ENCODE measurements around the gene TMPRSS2. TPM values are rescaled to one million over a fixed set of nuclear protein-coding genes. Genes with fewer than 3 reads are reported as not detected.

TMPRSS2 gene
- total RNA-seq, 4 donors from 2014 or later: 0.19 to 5.0 (median 0.62) TPM; not detected in 1

- no peak for TF ChIP-seq EP300 (IDR thresholded peaks at IDR 0.05)
- TF ChIP-seq POLR2AphosphoS5 (IDR thresholded peaks at IDR 0.05): no peak
- H3K27me3 ChIP-seq: no peaks in the 10 kb centered on the region
- H3K9me3 ChIP-seq: peaks cover 0 to 7% (median 0%) of the 10 kb centered on the region in 3 donors
- no peaks in the 10 kb centered on the region for H3K4me1 ChIP-seq
- H3K4me3 ChIP-seq: no peak overlapping the region
- ATAC-seq: no peak
- H3K27ac ChIP-seq: no peak overlapping the region
- WGBS, 2 donors (ENCODE audit: low coverage in 1 of 2): 55 to 78% methylated on average over 3 to 4 of the region's 4 CpGs
- H3K36me3 ChIP-seq: peaks cover 2 to 100% of the 10 kb centered on the region in 2 donors
Observed at GRCh38 chr21:41439248-41439647, 68.7 kb downstream of the TMPRSS2 start.

GRCh38 chr21:41438425-41439113 lies 69.4 kb downstream of the TMPRSS2 start:
- Histone ChIP-seq H3K9me3 (peaks cover 0 to 7% (median 0%) of the 10 kb centered on the region in 3 donors), H3K27me3 (no peaks in the 10 kb centered on the region), H3K4me1 (no peaks in the 10 kb centered on the region), H3K36me3 (peaks cover 2 to 100% of the 10 kb centered on the region in 2 donors), H3K4me3 (no peak overlapping the region), H3K27ac (no peak overlapping the region)
- no peak for TF ChIP-seq POLR2A (IDR thresholded peaks at IDR 0.05)
- TF ChIP-seq CTCF (IDR thresholded peaks at IDR 0.05): no peak
- no peak for TF ChIP-seq POLR2AphosphoS5 (IDR thresholded peaks at IDR 0.05)
- no peak for TF ChIP-seq EP300 (IDR thresholded peaks at IDR 0.05)
- no peak for ATAC-seq
- WGBS, 2 donors (ENCODE audit: low coverage in 1 of 2): 91 to 100% methylated on average over 3 to 7 of the region's 13 CpGs

- Histone ChIP-seq H3K4me1 (no peaks in the 10 kb centered on the region), H3K4me3 (no peak overlapping the region), H3K27me3 (no peaks in the 10 kb centered on the region), H3K27ac (no peak overlapping the region), H3K9me3 (peaks cover 0 to 7% (median 0%) of the 10 kb centered on the region in 3 donors), H3K36me3 (peaks cover 2 to 100% of the 10 kb centered on the region in 2 donors)
- ATAC-seq: no peak
- TF ChIP-seq CTCF (IDR thresholded peaks at IDR 0.05) (no peak), POLR2A (IDR thresholded peaks at IDR 0.05) (no peak)
- 47 to 75% methylated on average over 2 of the region's 2 CpGs for WGBS, 2 donors (ENCODE audit: low coverage in 1 of 2)
Observed at GRCh38 chr21:41437729-41438128, 70.2 kb downstream of the TMPRSS2 start.

- ATAC-seq: no peak
- TF ChIP-seq CTCF (IDR thresholded peaks at IDR 0.05): no peak
- no peak for TF ChIP-seq POLR2A (IDR thresholded peaks at IDR 0.05)
- no peak for TF ChIP-seq EP300 (IDR thresholded peaks at IDR 0.05)
- TF ChIP-seq POLR2AphosphoS5 (IDR thresholded peaks at IDR 0.05): no peak
- Histone ChIP-seq H3K9me3 (peaks cover 0 to 7% (median 0%) of the 10 kb centered on the region in 3 donors), H3K27ac (no peak overlapping the region), H3K36me3 (peaks cover 0 to 100% of the 10 kb centered on the region in 2 donors), H3K27me3 (no peaks in the 10 kb centered on the region), H3K4me3 (no peak overlapping the region), H3K4me1 (no peaks in the 10 kb centered on the region)
- 95 to 97% methylated on average over 4 to 10 of the region's 11 CpGs for WGBS, 2 donors (ENCODE audit: low coverage in 1 of 2)
Observed at GRCh38 chr21:41435706-41436105, 72.3 kb downstream of the TMPRSS2 start.

GRCh38 chr21:41433566-41433965 lies 74.4 kb downstream of the TMPRSS2 start:
- Histone ChIP-seq H3K36me3 (peaks cover 0 to 100% of the 10 kb centered on the region in 2 donors), H3K4me3 (no peak overlapping the region), H3K9me3 (peaks cover 0 to 7% (median 0%) of the 10 kb centered on the region in 3 donors), H3K27me3 (no peaks in the 10 kb centered on the region), H3K4me1 (peaks cover 0 to 8% (median 0%) of the 10 kb centered on the region in 3 donors), H3K27ac (no peak overlapping the region)
- WGBS, 2 donors (ENCODE audit: low coverage in 1 of 2): 100% methylated on average over 1 to 2 of the region's 2 CpGs
- ATAC-seq: no peak
- TF ChIP-seq POLR2AphosphoS5 (IDR thresholded peaks at IDR 0.05) (no peak), CTCF (IDR thresholded peaks at IDR 0.05) (no peak), POLR2A (IDR thresholded peaks at IDR 0.05) (no peak), EP300 (IDR thresholded peaks at IDR 0.05) (no peak)

Measured in gastroesophageal sphincter (tissue), 4 donors.